HG02763 (cell line): ENCODE data around the gene S100P.

Experiments
- ATAC-seq: cut with Tn5 transposase; IDR thresholded peaks from one replicate; pipeline ENCODE4 v1.9.1; 2021; ENCODE audit warnings: mild to moderate bottlenecking, moderate library complexity; ENCODE audit not compliant: unreplicated experiment

S100P gene

GRCh38 chr4:6695660-6696610 lies 2.3 kb downstream of the S100P start:
- ATAC-seq: no peak

GRCh38 chr4:6696611-6697010 lies 2.9 kb downstream of the S100P start:
- ATAC-seq: no peak

- ATAC-seq: no peak
These were observed 3.5 kb downstream of the S100P start for GRCh38 chr4:6697131-6697530.

GRCh38 chr4:6699388-6699787 lies 5.7 kb downstream of the S100P start:
- ATAC-seq: no peak

- no peak for ATAC-seq
These were observed 6.2 kb downstream of the S100P start for GRCh38 chr4:6699903-6700302.

GRCh38 chr4:6701371-6701770 lies 7.7 kb downstream of the S100P start:
- no peak for ATAC-seq

- ATAC-seq: no peak
These were observed 9.1 kb downstream of the S100P start for GRCh38 chr4:6702761-6703160.

GRCh38 chr4:6703786-6704185 lies 10.1 kb downstream of the S100P start:
- ATAC-seq: no peak

GRCh38 chr4:6705646-6706045 lies 12.0 kb downstream of the S100P start:
- ATAC-seq: no peak

- no peak for ATAC-seq
These were observed 12.5 kb downstream of the S100P start for GRCh38 chr4:6706173-6706572.

GRCh38 chr4:6709230-6710114 lies 15.8 kb downstream of the S100P start, which contains the start of gene MRFAP1L1:
Gene MRFAP1L1 (minus strand): TSS chr4:6709865. CDS start chr4:6709629, 236 bp downstream.
- peak; percentile 71 for ATAC-seq

GRCh38 chr4:6710282-6710681 lies 16.6 kb downstream of the S100P start:
- ATAC-seq: no peak

GRCh38 chr4:6710996-6711395 lies 17.3 kb downstream of the S100P start:
- ATAC-seq: no peak

- ATAC-seq: no peak
These were observed 21.3 kb downstream of the S100P start for GRCh38 chr4:6714954-6715353.

GRCh38 chr4:6715704-6716017 lies 22.0 kb downstream of the S100P start:
- no peak for ATAC-seq

- ATAC-seq: peak; percentile 85
These were observed 22.6 kb downstream of the S100P start, which contains the start of gene BLOC1S4 for GRCh38 chr4:6716018-6716911. Gene BLOC1S4 (plus strand): TSS chr4:6716174. CDS start chr4:6716210, 36 bp downstream.

- no peak for ATAC-seq
These were observed 23.4 kb downstream of the S100P start for GRCh38 chr4:6716958-6717655.

GRCh38 chr4:6718932-6719610 lies 25.4 kb downstream of the S100P start:
- ATAC-seq: no peak

GRCh38 chr4:6719611-6720179 lies 26.0 kb downstream of the S100P start:
- ATAC-seq: no peak
